Brain microvascular endothelial cell (primary cell): ENCODE measurements around the gene MTG2.

Experiments
- DNase-seq: peaks from one replicate; pipeline ENCODE4 v3.0.0-alpha.2; 2020
- H3K27ac ChIP-seq: fragments of 250-450 bp; sonication (Bioruptor Pico); 2 replicates; pipeline ENCODE4 v1.5.1; 2020; ENCODE audit warnings: mild to moderate bottlenecking, moderate library complexity
- H3K27me3 ChIP-seq: fragments of 250-450 bp; sonication (Bioruptor Pico); replicated peaks from 2 replicates; pipeline ENCODE4 v1.5.1; 2020; ENCODE audit warnings: mild to moderate bottlenecking
- H3K36me3 ChIP-seq: fragments of 250-450 bp; sonication (Bioruptor Pico); replicated peaks from 2 replicates; pipeline ENCODE4 v1.5.1; 2020; ENCODE audit warnings: mild to moderate bottlenecking
- H3K4me3 ChIP-seq: 2 replicates; pipeline ENCODE4 v1.5.1; 2011; ENCODE audit warnings: low read depth, mild to moderate bottlenecking, control low read depth, low read length, moderate library complexity
- CTCF ChIP-seq: IDR thresholded peaks from 2 replicates; pipeline ENCODE4 v1.5.1; 2011; ENCODE audit warnings: low read depth, mild to moderate bottlenecking, moderate library complexity, low read length, control low read depth, inconsistent platforms; ENCODE audit errors: missing control alignments
- in situ Hi-C: cut with HindIII; loops from 2 replicates; pipeline ENCODE4 v1.10.0; 2017; ENCODE audit warnings: low sequenced_read_pairs, low pct_ligation_motif_present

MTG2 gene

DNA sequence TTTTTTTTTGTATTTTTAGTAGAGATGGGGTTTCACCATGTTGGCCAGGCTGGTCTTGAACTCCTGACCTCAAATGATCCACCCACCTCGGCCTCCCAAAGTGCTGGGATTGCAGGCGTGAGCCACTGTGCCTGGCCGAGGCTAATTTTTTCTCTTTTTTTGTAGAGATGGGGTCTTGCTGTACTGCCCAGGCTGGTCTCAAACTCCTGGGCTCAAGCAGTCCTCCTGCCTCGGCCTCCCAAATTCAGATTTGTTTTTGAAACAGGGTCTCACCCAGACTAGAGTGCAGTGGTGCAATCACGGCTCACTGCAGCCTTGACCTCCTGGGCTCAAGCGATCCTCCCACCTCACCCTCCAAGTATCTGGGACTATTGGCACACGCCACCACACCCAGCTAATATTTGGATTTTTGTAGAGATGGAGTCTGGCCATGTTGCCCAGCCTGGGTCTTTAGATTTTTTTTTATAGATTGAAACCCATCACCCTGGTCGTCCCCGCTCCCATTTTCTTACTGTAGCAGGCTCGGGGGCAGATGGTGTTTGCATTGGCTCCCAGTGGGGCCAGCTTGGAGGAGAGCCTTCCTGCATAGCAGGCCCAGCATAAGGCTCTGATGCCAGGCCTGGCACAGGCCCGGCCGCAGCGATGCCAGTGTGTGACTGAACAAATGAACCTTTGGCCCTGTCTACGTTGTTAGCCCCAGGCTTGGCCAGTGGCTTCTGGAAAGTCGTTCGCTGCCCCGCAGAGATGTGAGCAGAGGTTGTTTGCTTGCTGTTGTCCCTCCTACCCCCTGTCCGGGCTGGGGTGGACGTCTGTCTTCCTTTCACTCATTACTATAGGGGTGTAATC, 4.3 kb upstream of the MTG2 start:
- H3K27ac ChIP-seq, result no peak overlapping the region
- peaks cover 11% of the 10 kb centered on the region for H3K36me3 ChIP-seq
- TF ChIP-seq CTCF, result no peak
- H3K4me3 ChIP-seq, result no peak overlapping the region
- DNase-seq, result no peak
- no peaks in the 10 kb centered on the region for H3K27me3 ChIP-seq
- in situ Hi-C loops, result no loop called here

- Histone ChIP-seq H3K36me3 (peaks cover 11% of the 10 kb centered on the region), H3K27ac (no peak overlapping the region), H3K27me3 (no peaks in the 10 kb centered on the region), H3K4me3 (no peak overlapping the region)
- no peak for DNase-seq
- TF ChIP-seq CTCF, result no peak
- in situ Hi-C loops, result no loop called here
Measured at GRCh38 chr20:62179162-62179504, 3.7 kb upstream of the MTG2 start.

- TF ChIP-seq CTCF, result no peak
- Histone ChIP-seq H3K36me3 (no peaks in the 10 kb centered on the region), H3K27me3 (no peaks in the 10 kb centered on the region), H3K4me3 (peak overlapping the region; percentile 92), H3K27ac (no peak overlapping the region)
- in situ Hi-C loops, result no loop called here
- no peak for DNase-seq
Measured at GRCh38 chr20:62181808-62182207, 1.0 kb upstream of the MTG2 start.

DNA sequence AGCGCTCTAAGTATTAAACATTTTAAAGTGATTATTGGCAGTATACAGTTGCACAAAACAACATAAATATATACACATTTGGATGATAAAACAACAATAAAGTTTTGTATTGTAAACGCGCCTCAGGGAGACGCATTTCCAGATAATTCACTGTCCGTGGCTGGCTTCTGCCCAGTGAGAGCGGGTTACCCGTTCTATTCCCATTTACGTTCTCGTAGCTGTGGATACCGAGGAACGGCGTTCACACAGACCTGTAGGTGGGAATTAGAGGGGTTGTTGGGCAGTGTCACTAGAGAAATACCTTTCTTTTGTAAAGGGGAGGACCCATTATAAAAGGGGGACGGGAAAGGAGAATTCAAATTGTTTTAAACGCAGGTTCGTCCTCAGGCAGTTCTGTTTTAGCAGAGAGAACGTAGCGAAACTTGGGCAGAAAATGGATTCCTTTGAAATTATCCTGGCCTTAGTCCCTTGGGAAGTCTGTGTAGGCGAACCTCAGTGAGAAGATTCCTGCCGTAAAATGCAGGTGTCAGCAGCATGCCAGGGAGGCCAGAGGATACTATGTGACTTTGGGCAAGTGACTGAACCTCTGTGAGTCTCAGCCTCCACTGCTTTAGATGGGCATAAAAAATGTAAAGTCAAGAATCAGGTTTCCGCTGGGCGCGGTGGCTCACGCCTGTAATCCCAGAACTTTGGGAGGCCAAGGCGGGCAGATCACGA, 756 bp downstream of the MTG2 start:
- Histone ChIP-seq H3K36me3 (no peaks in the 10 kb centered on the region), H3K4me3 (peak overlapping the region; percentile 92), H3K27ac (peak overlapping the region; percentile 93), H3K27me3 (no peaks in the 10 kb centered on the region)
- in situ Hi-C loops, result no loop called here
- no peak for DNase-seq
- TF ChIP-seq CTCF, result no peak

- no peak for TF ChIP-seq CTCF
- in situ Hi-C loops, result no loop called here
- Histone ChIP-seq H3K27me3 (no peaks in the 10 kb centered on the region), H3K27ac (no peak overlapping the region), H3K4me3 (no peak overlapping the region), H3K36me3 (no peaks in the 10 kb centered on the region)
- no peak for DNase-seq
Measured at GRCh38 chr20:62186096-62186426, 3.2 kb downstream of the MTG2 start.
